Stimulated activated CD4-positive, alpha-beta T cell treated with anti-CD3 and anti-CD28 coated beads, Interleukin-4, amount 100 ng/mL, for 4 hours (primary cell): Measurements from ENCODE around the gene CELSR1.
A peak's percentile ranks its signal among the peaks of the same experiment; 100 is the strongest.

Source experiments
- DNase-seq, 2 experiments: peaks; one replicate each; pipeline ENCODE4 v3.0.0-alpha.2; 2020

CELSR1 gene

DNA sequence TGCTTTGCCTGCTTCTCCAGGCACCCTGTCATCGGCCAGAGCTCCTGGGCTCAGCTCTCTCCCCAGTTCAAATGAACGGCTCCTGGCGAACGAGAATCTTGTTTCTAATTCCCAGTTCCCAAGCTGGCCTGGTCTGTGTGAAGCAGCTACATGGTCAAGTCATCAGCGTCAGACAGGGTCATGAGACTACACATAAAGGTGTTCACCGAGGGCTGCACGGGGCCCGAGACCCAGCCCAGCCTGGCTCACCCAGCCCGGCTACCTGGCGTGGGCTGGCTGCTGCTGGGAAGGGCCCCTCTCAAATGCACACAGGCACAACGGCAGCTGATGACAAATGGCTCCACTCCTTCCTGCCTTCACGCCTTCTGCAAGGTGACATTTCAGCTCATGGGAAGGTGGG lies 14.6 kb upstream of the CELSR1 start:
- no peak for DNase-seq

DNA sequence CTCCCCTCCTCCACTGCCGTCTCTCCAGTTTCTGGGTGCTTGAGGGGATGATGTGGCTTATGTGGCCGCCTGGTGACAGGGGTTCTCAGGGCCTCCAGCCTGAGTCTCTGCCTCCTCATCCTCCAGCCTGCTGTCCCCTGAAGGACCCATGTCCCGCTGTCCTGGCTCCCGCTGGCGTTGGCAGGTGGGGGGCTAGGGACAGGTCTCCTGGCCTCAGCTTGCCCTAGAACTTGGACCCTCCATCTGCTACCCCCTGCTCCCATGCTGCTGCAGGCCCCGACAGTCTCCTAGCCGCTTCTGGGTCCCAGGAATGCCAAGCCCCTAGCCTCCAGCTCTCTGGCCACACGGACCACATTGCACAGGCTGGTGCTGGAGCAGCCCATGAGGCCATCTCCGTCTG lies 13.9 kb upstream of the CELSR1 start:
- no peak for DNase-seq

DNA sequence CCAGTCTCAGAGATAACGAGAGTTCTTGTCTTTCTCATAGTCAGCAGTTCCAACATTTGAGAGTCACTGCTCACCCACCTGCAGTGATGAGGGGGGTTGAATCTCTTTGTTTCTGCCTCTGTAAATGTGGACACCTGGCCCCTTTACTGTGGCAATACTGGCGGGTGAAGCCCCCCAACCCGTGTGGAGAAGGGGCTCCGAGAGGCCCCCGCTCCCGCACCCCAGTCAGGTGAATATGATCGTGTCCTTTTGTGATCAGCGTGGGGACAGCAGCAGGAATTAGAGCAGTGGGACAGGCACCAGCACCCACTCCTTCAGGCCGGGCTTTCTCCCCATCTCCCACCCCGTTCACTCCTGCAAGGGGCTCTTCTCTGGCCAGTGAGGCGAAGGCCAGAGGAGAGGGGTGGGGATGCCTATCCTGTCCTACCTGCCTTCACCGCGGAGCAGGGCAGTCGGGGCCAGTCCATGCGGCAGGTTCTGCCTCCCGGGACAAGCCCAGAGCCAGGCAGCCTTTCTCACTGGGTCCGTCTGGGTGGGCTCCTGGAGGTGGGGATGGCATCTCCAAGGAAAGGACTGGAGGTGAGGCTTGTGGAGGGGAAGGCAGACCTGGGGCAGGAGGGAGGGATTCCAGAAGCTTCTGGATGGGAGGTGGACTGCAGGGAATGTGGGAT lies 12.7 kb upstream of the CELSR1 start:
- no peak for DNase-seq

DNA sequence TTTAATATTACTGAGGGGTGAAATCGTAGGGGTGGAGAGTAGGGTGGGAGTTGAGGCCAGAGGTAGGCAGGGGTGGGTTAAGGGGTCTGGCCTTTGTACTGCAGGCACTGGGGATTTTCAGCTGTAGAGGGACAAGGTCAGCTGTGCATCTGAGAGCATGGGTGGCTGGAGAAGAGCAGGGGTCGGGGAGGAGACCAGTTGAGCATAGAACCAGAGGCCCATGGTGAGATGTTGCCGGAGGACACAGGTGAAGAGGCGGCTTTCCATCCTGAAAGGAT lies 12.1 kb upstream of the CELSR1 start:
- no peak for DNase-seq

DNA sequence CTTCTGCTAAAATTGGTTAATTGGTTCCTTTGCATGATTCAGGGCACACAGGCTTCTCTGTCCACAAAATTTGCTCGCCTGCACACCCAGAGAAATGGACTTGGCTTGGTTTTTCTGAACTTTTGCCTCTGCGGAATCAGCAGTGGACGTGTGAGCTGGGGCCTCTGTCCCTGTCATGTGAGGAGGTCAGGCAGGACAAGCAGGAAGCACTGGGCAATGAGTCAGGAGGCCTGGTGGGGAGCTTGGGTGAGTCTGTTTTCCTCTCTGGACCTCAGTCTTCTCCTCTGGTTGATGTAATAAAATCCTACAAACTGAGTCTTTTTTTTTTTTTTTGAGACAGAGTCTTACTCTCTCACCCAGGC lies 10.4 kb upstream of the CELSR1 start:
- no peak for DNase-seq

DNA sequence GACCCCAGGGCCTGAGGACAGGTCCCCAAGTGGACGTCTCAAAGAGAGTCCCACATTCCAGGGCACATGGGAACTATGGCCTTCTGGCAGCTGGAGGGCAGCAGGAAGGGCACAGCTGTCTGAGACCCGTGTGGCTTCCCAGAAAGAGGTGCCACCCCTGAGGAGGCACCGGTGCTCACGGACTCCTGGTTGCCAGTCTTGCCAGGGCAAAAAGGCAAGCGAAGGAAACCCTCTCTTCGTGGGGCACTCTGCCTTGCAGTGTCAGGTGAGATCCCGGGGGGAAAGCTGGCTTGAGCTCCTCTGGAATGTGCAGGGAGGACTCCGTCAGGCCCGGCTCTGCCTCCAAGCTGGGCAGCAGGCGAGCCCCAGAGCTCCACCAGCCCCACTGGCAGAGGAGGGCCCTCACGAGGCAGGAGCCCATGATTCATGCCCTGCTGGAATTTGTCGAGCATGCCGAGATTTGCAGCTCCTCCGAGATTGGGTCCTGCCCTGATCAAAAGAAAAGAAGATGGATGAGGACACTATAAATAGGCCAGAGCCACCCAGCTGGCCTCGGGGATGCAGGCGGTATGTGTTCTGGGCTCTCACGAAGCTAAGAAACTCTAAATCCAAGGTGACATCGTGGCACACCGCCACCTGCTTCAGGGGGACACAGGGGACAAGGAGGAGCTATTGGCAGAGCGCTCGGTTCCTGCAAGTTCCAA lies 9.9 kb upstream of the CELSR1 start:
- no peak for DNase-seq

DNA sequence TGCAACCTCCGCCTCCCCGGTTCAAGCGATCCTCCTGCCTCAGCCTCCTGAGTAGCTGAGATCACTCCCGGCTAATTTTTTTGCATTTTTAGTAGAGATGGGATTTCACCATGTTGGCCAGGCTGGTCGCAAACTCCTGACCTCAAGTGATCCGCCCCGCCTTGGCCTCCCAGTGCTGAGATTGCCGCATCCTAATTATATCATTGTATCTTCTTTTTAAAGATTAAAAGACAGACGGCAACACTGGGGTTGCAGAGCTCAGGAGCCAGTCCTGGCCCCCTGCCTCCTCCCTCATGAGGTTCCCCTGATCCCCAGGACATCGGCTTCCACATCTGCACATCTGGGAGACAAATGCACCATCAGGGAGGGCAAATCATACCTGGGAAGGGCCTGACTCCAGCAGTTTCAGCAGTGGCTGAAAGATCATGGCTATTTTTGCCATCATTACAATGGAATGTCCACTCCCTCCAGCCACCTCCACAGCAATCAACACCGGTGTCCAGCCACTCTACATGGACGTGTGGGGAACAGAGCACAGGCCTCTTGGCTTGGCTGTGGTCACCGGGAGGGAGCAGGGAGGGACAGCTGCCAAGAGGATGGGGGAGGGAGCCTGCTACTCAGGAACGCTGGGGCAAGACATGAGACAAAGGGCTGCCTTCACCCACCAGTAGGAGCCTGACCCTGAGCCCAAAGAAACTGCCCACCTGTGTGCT lies 9.2 kb upstream of the CELSR1 start:
- no peak for DNase-seq

DNA sequence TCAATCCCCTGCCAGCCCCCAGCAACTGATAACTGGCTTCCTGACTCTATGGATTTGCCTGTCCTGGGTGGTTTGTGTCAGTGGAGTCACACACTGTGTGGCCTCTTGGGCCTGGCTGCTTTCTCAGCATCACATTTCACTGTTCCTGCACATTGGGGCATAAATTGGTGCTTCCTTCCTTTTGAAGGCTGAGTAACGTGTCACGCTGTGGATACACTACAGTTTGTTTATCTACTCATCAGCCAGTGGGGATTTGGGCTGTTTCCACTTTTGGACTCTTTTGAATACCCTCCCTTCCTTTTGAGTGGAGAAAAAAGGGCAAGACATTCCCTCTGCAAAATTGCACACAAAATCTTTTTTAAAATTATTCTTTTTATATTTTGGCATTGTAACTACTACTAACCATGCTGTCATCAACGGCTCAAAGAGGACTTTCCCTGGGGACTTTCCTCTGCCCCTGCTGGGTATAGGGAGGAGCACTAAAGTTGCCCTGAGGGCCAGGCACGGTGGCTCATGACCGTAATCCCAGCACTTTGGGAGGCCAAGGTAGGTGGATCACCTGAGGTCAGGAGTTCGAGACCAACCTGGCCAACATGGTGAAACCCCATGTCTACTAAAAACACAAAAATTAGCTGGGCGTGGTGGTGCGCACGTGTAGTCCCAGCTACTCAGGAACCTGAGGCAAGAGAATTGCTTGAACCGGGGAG lies 7.8 kb upstream of the CELSR1 start:
- no peak for DNase-seq

DNA sequence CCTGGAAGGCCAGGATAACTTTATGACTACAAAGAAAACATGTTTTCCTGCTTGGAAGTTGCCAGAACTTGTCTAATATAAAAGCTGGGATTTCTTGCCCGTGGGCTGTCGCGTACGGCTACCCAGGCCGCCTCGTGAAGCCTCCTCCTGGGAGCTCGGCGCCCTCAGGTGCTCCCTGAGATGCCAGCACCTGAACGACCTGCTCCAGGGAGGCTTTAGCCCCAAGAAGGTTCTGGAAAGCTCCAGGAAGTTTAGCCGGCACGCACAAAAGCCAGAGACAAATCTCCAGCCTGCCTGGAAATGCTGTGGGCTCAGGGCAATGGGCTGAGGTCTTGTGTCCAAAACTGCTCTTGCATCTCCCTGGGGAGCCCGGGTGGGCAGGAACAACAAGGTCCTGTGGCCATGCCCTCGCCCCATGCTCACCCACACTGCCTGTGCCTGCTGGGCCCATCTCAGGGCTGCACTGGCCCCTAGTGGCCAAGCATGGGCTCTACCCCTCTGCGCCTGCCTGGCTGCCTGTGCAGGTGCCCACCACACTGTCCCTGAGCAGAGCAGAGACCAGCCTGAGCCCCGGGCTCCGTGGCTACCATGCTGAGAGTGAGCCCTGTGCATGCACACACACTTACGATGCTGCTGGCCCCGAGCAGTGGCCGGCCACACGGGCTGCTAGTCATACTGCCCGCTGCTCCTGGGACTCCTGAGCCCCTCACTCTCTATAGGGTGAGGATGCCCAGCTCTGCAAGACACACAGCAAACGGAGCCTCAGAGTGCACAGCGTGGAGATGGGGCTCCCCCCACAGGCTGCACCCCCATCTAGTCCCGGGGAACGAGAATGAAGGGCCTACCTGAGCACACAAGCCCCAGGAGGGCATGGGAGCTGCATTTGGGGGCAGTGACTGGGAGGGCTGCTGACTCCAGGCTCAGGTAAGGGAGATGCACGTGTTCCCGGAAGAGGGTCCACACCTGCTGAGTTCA lies 4.9 kb upstream of the CELSR1 start:
- DNase-seq = peak; percentile 60 to 70

DNA sequence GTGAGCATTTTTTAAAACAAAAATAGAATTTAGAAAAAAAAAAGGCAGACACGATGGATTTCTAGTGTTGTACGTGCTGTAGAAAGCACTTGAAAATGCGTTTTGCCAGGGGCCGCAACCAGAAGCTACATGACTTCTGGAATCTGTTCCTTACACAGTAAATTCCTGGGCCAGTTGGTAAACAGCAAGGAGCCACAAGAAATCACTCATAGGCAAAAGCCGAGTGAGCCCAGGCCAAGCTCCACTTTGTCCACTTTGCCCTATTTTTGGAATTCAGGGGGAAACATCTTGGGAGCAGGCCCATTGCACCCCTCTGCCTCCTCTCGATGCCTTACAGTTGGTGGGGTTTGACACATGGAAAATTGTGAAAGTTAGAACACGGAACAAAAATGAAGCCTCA lies 4.1 kb upstream of the CELSR1 start:
- no peak for DNase-seq

DNA sequence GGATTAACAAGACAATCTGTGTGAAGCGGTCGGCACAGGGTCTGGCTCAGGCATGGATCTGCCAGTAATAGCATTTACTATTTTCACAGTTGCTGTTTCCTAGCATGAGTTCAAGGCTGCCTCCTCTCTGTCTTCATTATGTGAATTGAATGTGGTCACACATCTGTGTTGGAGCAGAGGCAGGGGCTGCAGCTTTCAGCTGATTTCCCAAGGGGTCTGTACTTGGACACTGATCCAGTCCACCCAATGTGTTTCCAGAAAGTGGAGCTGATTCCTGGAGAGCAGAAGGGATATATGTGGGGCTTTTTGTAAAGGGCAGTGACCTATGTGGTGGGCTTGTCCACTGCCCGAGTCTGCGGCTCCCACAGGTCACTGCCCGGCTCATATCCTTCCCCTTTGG lies 3.5 kb upstream of the CELSR1 start:
- no peak for DNase-seq

DNA sequence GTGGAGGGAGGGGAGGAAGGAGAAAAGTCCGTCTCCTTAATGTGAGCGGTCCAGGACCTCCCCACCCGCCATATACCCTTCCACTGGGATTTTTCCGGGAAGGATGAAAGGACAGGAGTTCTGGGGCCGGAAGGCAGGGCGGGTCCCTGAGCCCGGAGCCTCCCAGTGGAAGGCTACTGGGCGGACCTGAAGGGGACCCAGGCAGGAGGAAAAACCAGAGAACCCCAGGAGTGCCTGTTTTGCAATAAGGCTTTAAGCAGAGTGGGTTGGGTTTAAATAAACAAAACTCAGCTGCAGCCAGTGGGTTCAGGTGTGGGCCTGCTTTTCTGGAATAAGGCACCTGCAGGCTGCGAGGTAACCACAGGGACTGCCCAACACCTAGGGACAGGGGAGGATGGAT lies 1.7 kb upstream of the CELSR1 start:
- DNase-seq = no peak

DNA sequence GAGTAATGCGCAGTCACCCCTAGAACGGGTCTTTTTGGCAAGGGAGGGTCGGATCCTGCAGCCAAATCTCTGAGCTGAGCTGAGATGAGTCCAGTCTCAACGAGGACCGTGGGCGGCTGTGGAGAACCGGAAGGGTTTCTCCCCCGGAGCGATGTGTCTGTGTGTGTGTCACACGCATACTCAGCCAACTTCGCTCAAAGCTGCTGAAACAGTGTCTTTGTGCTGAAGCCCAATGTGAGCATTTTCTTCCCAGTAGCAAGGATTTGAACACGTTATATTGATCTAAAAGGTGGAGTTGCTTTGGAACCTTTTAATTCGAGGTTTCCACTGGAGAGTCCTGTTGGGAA lies 1.4 kb upstream of the CELSR1 start:
- DNase-seq = peak; percentile 13 to 15

DNA sequence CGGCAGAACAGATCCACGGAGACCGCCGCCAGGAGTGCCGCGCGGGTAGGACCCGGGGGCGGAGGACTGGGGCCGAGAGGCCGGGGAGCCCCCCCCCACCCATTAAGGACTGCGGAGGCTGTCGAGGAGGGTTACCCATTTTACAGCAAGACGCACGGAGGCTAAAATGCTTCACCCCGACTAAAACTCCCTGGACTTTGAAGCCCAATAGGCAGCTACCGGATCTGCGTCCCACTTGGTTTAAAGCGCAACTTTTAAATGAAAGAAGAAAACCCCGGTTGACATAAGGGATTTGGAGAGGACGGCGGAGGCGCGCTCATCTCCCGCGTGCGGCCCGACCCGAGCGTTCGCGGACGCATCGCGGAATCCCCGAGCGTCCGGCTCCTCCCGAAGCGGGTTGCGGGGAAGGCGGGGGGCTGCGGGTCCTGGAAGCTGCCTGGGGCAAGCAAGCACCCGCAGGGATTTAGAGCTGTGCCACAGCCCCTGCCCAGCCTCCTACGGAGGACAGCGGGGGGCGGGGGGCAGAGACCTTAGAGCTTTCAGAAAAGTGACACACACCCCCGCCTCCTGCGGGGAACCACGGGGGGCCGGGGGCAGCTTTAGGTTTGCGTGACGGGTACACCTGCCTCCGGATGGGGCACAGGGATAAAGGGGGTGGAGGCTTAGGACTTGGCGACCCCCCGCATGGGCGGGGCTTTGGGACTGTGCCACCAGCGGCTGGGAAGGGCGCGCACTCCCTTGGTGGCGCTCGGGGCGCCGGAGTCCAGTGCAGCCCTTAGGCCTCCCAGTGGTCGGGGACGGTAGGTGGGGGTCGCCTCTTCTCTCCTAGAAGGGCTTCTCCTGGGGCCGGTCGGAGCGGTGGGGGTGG lies 760 bp upstream of the CELSR1 start:
- DNase-seq = no peak

DNA sequence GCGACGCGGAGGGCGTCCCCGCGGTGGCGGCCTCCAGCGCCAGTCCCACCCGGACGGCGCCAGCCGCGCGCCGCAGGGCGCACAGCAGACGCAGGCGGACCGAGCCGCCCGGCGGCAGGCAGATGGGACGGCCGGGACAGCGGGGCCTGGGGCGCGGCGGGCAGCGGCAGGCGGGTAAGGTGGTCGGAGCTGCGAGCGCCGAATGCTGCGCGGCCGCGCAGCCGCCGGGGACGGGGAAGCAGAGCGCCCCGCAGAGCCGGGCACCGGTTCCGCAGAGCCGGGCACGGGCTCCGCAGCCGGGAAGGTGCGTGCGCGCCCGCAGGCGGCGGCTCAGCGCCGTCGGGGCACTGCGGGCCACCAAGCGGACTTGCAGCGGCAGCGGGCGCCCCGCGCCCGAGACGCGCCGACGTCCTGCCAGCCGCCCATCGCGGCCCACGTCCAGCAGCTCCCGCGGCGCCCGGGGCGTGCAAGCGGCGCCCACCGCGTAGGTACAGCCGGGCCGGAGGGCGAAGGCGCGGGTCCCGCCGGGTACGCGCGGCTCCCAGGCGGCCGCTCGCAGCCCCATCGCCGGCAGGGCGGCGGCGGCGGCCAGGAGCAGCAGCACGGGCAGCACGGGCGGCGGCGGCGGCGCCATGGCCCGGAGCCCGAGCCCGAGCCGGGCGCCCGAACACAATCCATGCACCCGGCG lies 739 bp downstream of the CELSR1 start:
- DNase-seq = no peak

DNA sequence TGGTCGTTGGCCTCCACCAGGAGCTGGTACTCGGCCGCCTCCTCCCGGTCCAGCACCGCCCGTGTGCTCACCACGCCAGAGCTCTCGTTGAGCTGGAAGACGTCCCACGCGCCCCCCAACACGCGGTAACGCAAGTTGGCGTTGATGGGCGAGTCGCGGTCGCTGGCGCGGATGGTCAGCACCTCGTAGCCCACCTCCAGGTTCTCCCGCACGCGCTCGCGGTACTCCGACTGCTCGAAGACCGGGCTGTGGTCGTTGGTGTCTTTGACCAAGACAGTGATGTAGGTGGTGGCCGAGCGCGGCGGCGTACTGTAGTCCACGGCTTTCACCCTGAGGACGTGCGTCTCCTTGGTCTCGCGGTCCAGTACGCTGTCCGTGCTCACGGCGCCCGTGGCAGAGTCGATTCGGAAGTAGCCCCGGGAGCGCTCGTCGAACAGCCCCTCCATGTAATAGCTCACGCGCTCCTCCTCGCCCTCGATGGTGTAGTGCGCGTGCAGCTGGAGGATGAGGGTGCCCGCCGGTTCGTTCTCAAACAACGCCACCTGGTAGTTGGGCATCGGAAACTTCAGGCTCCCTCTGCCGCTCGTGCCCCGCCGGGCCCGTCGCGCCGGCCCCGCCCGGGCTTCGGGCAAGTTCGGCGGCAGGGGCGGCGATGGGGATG lies 1.4 kb downstream of the CELSR1 start:
- DNase-seq = no peak

DNA sequence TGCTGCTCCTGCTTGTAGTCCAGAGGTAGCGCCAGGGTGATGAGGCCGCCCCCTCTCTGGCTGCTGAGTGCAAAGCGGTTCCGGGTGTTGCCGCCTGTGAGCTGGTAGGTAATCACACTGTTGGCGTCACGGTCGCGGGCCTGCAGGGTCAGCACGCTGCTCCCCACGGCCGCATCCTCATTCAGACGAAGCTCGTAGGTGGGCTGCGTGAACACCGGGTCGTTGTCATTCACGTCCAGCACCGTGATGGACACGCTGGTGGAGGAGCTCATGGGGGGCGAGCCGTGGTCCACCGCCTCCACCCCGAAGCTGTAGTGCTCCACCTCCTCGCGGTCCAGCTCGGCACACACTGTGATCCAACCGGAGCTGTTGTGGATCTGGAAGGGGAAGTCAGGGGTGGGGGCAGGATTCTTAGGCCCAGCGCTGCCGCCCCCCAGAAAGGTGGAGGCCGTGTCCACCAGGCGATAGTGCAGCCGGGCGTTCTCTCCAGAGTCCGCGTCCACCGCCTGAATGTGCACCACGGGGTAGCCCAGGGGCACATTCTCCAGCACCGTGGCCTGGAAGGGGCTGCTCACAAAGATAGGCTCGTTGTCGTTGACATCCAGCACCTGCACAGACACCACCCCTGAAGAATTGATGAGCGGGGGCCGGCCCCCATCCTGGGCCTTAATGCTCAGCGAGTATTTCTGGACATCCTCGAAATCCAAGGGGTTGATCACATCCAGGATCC lies 2.4 kb downstream of the CELSR1 start:
- no peak for DNase-seq

DNA sequence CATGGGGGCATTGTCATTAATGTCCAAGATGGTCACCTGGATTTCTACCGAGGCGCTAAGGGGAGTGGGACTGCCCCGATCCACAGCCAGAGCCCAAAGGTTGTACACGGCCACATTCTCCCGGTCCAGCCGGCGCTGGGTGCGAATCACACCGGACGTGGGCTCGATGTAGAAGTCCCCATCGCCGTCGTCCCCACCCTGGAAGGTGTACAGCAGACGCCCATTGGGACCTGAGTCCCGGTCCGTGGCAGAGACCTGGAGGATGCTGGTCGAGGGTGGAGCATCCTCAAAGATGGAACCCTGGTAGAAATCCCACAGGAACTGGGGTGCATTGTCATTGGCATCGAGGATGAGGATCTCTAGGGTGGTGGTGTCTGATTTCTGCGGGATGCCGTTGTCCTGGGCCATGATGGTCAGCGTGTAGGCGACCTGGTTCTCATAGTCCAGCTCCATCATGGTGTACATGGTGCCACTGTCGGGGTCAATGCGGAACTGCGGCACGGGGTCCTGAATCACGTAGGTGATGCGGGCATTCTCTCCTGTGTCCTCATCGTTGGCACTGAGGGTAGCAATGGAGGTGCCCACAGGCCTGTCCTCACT lies 3.1 kb downstream of the CELSR1 start:
- no peak for DNase-seq

DNA sequence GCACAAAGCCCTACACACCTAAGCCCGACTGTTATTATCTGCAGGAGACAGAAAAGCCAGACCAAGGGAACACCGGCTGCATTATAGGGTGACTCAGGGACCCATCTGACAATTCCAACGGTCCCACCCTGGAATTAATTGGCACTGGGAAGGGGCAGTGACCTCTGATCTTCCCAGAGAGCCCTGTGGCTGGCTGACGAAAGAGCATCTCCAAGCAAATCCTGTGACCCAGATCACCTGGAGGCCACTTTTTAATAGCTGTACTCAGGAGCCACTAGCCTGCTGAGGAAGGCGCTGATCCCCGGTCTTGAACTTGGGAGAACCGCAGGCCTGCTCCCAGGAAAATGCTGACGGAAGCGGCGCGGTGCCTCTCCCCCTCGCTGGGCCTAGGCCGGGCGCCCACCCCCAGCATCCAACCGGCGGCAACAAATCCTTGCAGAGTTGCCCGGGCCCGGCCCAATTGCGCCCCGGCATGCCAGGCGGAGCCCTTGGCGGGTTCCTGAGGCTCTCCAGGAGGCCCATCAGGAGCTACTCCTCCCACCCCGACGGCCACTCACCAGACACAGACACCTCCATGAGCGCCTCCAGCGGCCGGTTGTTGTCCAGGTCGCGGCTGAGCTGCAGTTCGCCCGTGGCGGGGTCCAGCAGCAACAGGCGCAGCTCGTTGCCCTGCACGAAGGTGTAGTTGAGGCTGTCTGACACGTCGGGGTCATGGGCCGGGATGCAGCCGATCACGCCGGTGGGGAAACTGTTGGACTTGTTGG lies 4.2 kb downstream of the CELSR1 start:
- no peak for DNase-seq
